ENCODE data around the gene FBN3.

FBN3 gene

DNA sequence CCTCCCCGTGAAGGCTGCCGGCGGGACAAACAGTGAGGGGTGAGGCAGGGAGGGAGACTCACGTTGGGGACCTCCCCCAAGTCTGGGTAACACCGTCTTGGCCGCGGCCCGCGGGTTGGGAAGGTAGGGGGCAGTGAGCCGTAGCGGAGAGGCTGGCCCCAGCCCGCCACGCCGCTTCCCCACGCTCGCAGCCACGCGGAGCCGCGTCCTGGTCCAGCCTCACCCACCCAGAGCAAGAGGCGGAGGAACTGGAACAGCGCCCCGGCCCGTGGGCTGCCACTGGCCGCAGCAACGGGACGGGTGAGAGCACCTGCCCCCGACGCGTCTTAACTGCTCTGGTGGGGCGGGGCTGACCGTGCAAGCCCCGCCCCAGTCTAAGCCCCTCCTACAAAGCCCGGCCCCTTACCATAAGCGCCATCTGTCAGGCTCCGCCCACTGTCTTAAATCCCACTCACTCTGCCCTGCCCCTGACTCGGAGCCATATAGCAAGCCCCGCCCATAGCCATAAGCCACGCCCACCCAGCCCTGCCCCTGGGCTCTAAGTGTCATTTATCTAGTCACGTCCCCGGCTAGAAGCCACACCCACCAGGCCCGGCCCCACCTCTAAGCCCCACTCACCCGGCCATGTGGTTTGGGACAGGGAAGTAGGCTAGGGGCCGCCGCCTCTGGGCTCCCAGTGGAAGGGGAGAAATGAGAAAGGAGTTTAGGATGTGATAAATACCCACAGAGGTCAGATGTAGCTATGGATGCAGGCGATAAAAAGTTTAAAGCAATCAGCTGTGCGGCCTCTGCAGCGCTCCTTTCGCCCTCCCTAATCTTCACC lies 98.9 kb downstream of the FBN3 start:
- TF ChIP-seq, protein P1, sequence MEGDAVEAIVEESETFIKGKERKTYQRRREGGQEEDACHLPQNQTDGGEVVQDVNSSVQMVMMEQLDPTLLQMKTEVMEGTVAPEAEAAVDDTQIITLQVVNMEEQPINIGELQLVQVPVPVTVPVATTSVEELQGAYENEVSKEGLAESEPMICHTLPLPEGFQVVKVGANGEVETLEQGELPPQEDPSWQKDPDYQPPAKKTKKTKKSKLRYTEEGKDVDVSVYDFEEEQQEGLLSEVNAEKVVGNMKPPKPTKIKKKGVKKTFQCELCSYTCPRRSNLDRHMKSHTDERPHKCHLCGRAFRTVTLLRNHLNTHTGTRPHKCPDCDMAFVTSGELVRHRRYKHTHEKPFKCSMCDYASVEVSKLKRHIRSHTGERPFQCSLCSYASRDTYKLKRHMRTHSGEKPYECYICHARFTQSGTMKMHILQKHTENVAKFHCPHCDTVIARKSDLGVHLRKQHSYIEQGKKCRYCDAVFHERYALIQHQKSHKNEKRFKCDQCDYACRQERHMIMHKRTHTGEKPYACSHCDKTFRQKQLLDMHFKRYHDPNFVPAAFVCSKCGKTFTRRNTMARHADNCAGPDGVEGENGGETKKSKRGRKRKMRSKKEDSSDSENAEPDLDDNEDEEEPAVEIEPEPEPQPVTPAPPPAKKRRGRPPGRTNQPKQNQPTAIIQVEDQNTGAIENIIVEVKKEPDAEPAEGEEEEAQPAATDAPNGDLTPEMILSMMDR (IDR thresholded peaks at IDR 0.05; ENCODE audit: low read depth, low read length, missing control alignments) = no peak
- Histone ChIP-seq H3K36me3 (replicated peaks) (no peaks in the 10 kb centered on the region), H3K27me3 (replicated peaks) (no peaks in the 10 kb centered on the region), H3K4me3 (ENCODE audit: low read depth, low read length) (peak overlapping the region; percentile 3), H3K27ac (no peak overlapping the region)
- DNase-seq = peak; percentile 71
- in situ Hi-C loops (cut with HindIII; ENCODE audit: low pct_ligation_motif_present, low sequenced_read_pairs) = no loop called here

DNA sequence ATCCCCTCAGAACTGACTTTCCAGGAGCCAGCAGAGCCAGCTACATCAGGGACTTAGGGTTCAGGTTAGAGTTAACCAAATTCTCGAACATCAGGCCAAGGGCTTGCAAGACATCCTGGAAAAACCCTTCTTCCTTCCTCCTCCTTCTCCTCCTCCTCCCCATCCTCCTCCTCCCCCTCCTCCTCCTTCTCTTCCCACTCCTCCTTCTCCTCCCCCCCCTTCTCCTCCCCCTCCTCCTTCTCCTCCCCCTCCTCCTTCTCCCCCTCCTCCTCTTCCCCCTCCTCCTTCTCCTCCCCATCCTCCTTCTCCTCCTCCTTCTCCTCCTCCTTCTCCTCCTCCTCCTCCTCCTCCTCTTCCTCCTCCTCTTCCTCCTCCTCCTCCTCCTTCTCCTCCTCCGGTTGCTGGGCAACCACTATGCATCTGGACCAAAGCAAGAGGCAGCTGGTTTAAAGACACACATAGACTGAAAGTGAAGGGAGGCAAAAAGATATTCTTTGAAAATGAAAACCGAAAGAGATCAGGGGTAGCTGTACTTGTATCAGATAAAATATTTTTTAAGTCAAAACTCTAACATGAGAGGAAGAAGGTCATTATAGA lies 102.7 kb downstream of the FBN3 start:
- Histone ChIP-seq H3K36me3 (replicated peaks) (no peaks in the 10 kb centered on the region), H3K27ac (no peak overlapping the region), H3K27me3 (replicated peaks) (no peaks in the 10 kb centered on the region), H3K4me3 (ENCODE audit: low read depth, low read length) (no peak overlapping the region)
- no peak for DNase-seq
- TF ChIP-seq, protein P1 (IDR thresholded peaks at IDR 0.05; ENCODE audit: low read depth, low read length, missing control alignments) = no peak
- in situ Hi-C loops (cut with HindIII; ENCODE audit: low pct_ligation_motif_present, low sequenced_read_pairs) = no loop called here

DNA sequence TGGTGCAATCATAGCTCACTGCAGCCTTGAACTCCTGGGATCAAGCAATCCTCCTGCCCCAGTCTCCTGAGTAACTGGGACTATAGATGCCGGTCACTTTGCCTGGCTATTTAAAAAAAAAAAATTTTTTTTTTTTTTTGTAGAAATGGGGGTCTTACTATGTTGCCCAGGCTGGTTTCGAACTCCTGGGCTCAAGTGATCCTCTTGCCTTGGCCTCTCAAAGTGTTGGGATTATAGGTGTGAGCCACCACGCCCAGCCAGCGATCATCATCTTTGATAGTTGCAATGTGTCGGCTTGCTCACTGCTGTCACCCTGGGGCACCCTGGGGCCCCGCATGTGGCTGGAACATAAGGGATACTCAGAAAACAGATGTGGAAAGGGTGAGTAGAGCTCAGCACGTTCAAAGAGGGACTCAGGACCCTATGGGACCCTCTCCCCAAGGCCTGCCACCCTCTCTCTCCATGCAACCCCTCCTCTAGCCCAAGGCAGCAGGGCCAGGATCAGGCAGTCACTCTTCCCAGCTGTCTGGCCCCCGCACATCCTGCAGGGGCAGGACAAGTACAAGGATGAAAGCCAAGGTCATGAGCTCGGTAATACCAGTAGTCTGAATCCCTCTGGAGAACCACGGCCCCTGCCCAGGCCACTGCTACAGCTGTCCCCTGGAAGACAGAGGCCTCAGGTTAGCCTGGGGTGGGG lies 103.4 kb downstream of the FBN3 start:
- Histone ChIP-seq H3K36me3 (replicated peaks) (no peaks in the 10 kb centered on the region), H3K4me3 (ENCODE audit: low read depth, low read length) (no peak overlapping the region), H3K27me3 (replicated peaks) (no peaks in the 10 kb centered on the region), H3K27ac (no peak overlapping the region)
- DNase-seq = no peak
- in situ Hi-C loops (cut with HindIII; ENCODE audit: low pct_ligation_motif_present, low sequenced_read_pairs) = no loop called here
- TF ChIP-seq, protein P1 (IDR thresholded peaks at IDR 0.05; ENCODE audit: low read depth, low read length, missing control alignments) = no peak

DNA sequence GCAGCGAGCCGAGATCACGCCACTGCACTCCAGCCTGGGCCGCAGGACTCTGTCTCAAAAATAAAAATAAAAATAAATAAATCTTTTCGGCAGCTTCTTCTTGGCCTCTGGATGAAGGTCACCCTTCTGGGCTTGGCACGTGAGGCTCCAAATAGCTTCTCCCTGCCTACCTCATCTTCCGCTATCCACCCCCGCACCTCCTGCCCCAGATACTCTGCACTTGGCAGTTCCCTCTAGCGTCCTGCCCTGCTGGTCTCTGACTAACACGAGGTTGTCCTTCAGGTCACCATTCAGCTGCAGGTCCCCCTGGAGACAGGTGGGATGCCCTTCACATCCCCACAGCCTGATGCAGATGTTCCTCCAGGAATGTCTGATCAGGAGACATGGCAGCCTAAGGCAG lies 105.4 kb downstream of the FBN3 start:
- H3K4me3 ChIP-seq (ENCODE audit: low read depth, low read length) = no peak overlapping the region
- TF ChIP-seq, protein P1 (IDR thresholded peaks at IDR 0.05; ENCODE audit: low read depth, low read length, missing control alignments) = no peak

DNA sequence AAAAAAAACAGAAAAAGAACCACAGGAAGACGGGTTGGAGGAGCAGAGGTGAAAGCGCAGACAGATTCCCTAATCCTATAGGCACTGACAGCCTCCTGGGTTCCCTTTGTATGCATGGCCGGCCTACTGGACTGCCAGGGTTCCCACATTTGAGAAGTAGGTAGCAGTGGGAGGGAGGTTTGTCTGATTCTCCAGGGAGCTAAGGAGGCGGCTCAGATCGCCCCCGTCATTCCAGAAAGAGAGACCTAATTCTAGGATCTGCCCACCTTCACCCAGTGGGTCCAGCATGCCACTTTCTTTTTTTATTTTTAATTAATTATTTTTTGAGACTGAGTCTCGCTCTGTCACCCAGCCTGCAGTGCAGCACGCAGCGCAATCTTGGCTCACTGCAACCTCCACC lies 106.5 kb downstream of the FBN3 start:
- Histone ChIP-seq H3K27ac (no peak overlapping the region), H3K36me3 (replicated peaks) (no peaks in the 10 kb centered on the region), H3K4me3 (ENCODE audit: low read depth, low read length) (no peak overlapping the region), H3K27me3 (replicated peaks) (no peaks in the 10 kb centered on the region)
- in situ Hi-C loops (cut with HindIII; ENCODE audit: low pct_ligation_motif_present, low sequenced_read_pairs) = no loop called here
- TF ChIP-seq, protein P1 (IDR thresholded peaks at IDR 0.05; ENCODE audit: low read depth, low read length, missing control alignments) = no peak
- no peak for DNase-seq

More for the DNA sequence above, 105.4 kb downstream of the FBN3 start:
- Histone ChIP-seq H3K27me3 (replicated peaks) (no peaks in the 10 kb centered on the region), H3K27ac (no peak overlapping the region), H3K36me3 (replicated peaks) (no peaks in the 10 kb centered on the region)
- in situ Hi-C loops (cut with HindIII; ENCODE audit: low pct_ligation_motif_present, low sequenced_read_pairs) = no loop called here
- no peak for DNase-seq

Data from brain microvascular endothelial cell (primary cell).